ENCODE measurements around the gene APCDD1L.
"Not testable (repeated sequence)": the region's sequence is repeated elsewhere in the genome, so short reads cannot be mapped to it uniquely, and the experiment has no call there.

The APCDD1L gene

GRCh38 chr20:58514321-58515232, 622 bp downstream of the APCDD1L start:
- DNase-seq (ENCODE audit: low read depth, low spot score): no peak

- DNase-seq (ENCODE audit: low read depth, low spot score): no peak
These were observed 1.5 kb downstream of the APCDD1L start for GRCh38 chr20:58513580-58514285.

- DNase-seq (ENCODE audit: low read depth, low spot score): no peak
These were observed 2.2 kb downstream of the APCDD1L start for GRCh38 chr20:58512808-58513552.

GRCh38 chr20:58511861-58512260, 3.3 kb downstream of the APCDD1L start:
- no peak for DNase-seq (ENCODE audit: low read depth, low spot score)

GRCh38 chr20:58511364-58511763, 3.8 kb downstream of the APCDD1L start:
- no peak for DNase-seq (ENCODE audit: low read depth, low spot score)

GRCh38 chr20:58510921-58511320, 4.3 kb downstream of the APCDD1L start:
- DNase-seq (ENCODE audit: low read depth, low spot score): no peak

- no peak for DNase-seq (ENCODE audit: low read depth, low spot score)
These were observed 6.3 kb downstream of the APCDD1L start for GRCh38 chr20:58508762-58509395.

- not testable (repeated sequence) for DNase-seq (ENCODE audit: low read depth, low spot score)
These were observed 8.2 kb downstream of the APCDD1L start for GRCh38 chr20:58506999-58507398.

- no peak for DNase-seq (ENCODE audit: low read depth, low spot score)
These were observed 10.6 kb downstream of the APCDD1L start for GRCh38 chr20:58504566-58504965.

GRCh38 chr20:58503668-58504067, 11.5 kb downstream of the APCDD1L start:
- no peak for DNase-seq (ENCODE audit: low read depth, low spot score)

GRCh38 chr20:58500256-58500655, 14.9 kb downstream of the APCDD1L start:
- no peak for DNase-seq (ENCODE audit: low read depth, low spot score)

- DNase-seq (ENCODE audit: low read depth, low spot score): no peak
These were observed 16.6 kb downstream of the APCDD1L start for GRCh38 chr20:58498470-58499068.

GRCh38 chr20:58497724-58498469, 17.3 kb downstream of the APCDD1L start:
- no peak for DNase-seq (ENCODE audit: low read depth, low spot score)

GRCh38 chr20:58497076-58497641, 18.0 kb downstream of the APCDD1L start:
- no peak for DNase-seq (ENCODE audit: low read depth, low spot score)

GRCh38 chr20:58496429-58496769, 18.8 kb downstream of the APCDD1L start:
- DNase-seq (ENCODE audit: low read depth, low spot score): no peak

- DNase-seq (ENCODE audit: low read depth, low spot score): no peak
These were observed 19.4 kb downstream of the APCDD1L start for GRCh38 chr20:58495623-58496428.

- no peak for DNase-seq (ENCODE audit: low read depth, low spot score)
These were observed 20.1 kb downstream of the APCDD1L start for GRCh38 chr20:58494923-58495622.

- DNase-seq (ENCODE audit: low read depth, low spot score): no peak
These were observed 22.2 kb downstream of the APCDD1L start for GRCh38 chr20:58492795-58493524.
